ENCODE data around the gene TCF7L1. TPM values are rescaled to one million over a fixed set of nuclear protein-coding genes. Genes with fewer than 3 reads are reported as not detected.
A peak's percentile ranks its signal among the peaks of the same experiment; 100 is the strongest.

TCF7L1 gene
- total and polyA plus RNA-seq, 2 of the 13 experiments (the other 11 are each of a cell fraction or from before 2014, with no cell fraction given), result 0.04 to 0.15 TPM

DNA sequence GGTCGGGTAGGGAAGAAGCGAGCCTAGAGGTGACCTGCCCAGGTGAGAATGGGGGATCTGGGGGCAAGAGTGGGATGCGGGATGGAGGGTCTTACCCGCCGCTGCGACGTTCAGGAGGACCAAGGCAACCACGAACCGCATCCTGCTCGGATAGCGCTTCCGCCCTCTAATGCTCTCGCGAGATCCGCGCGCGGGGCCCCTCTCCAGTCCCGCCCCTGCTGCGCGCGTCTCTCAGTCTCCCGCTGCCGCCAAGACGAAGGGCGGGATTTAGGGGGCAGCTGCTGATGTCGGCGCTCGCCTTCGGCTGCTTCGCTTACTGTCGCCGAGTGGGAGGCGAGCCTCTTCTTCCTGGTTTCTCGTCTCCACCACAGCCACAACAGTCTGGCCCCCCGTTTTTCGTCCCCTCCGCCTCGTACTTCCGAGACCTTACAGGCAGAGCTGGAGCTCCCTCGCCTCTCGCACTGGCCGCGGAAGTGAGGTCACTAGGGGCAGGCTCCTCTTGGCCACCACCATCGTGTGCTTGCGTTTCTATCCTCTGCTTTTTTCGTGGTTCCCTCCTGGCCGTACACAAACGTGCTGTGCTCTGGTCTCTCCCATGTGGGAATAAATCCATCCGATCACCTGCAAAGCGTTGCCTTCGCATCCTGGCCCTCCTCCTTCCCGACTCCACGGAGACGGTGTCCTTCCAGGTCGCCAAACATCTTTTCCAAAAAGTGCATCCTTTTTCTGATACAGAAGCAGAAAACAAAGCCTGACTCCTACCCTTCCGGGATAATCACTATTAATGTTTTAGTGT, 194.8 kb downstream of the TCF7L1 start, which contains the start of gene TGOLN2 (continued):
- peak; percentile 76; the same call in 1 of the 2 replicates for TF ChIP-seq KLF15 (CRISPR knock-in tag; IDR thresholded peaks at IDR 0.05; ENCODE audit: borderline replicate concordance)
- TF ChIP-seq ZNF446 (CRISPR knock-in tag; IDR thresholded peaks at IDR 0.05), result peak; percentile 94
- TF ChIP-seq ZBTB3 (CRISPR knock-in tag; IDR thresholded peaks at IDR 0.05; ENCODE audit: borderline replicate concordance, low read depth), result 0 out of 2 replicates have a peak, but pooled peaks have one; percentile 73
- peak; percentile 95 for TF ChIP-seq NFKBIZ (CRISPR knock-in tag; IDR thresholded peaks at IDR 0.05)
- peak; percentile 94 for TF ChIP-seq SALL2 (CRISPR knock-in tag; IDR thresholded peaks at IDR 0.05)
- TF ChIP-seq NKX3-1 (CRISPR knock-in tag; IDR thresholded peaks at IDR 0.05), result peak; percentile 97
- TF ChIP-seq ZSCAN30 (CRISPR knock-in tag; IDR thresholded peaks at IDR 0.05), result 0 out of 2 replicates have a peak, but pooled peaks have one; percentile 74
- TF ChIP-seq, protein P1, sequence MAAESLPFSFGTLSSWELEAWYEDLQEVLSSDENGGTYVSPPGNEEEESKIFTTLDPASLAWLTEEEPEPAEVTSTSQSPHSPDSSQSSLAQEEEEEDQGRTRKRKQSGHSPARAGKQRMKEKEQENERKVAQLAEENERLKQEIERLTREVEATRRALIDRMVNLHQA (CRISPR knock-in tag; IDR thresholded peaks at IDR 0.05), result 0 out of 2 replicates have a peak, but pooled peaks have one; percentile 11
- TF ChIP-seq, protein P2, sequence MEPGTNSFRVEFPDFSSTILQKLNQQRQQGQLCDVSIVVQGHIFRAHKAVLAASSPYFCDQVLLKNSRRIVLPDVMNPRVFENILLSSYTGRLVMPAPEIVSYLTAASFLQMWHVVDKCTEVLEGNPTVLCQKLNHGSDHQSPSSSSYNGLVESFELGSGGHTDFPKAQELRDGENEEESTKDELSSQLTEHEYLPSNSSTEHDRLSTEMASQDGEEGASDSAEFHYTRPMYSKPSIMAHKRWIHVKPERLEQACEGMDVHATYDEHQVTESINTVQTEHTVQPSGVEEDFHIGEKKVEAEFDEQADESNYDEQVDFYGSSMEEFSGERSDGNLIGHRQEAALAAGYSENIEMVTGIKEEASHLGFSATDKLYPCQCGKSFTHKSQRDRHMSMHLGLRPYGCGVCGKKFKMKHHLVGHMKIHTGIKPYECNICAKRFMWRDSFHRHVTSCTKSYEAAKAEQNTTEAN (CRISPR knock-in tag; conservative IDR thresholded peaks at IDR 0.05), result peak; percentile 89
- TF ChIP-seq, protein P3, sequence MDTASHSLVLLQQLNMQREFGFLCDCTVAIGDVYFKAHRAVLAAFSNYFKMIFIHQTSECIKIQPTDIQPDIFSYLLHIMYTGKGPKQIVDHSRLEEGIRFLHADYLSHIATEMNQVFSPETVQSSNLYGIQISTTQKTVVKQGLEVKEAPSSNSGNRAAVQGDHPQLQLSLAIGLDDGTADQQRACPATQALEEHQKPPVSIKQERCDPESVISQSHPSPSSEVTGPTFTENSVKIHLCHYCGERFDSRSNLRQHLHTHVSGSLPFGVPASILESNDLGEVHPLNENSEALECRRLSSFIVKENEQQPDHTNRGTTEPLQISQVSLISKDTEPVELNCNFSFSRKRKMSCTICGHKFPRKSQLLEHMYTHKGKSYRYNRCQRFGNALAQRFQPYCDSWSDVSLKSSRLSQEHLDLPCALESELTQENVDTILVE (CRISPR knock-in tag; IDR thresholded peaks at IDR 0.05), result peak; percentile 94
- TF ChIP-seq ZNF513 (CRISPR knock-in tag; conservative IDR thresholded peaks at IDR 0.05), result no peak
- TF ChIP-seq SIX4 (CRISPR knock-in tag; IDR thresholded peaks at IDR 0.05), result peak; percentile 53; the same call in 1 of the 2 replicates
- peak; percentile 97; the same call in 1 of the 2 replicates for TF ChIP-seq ZBTB42 (CRISPR knock-in tag; IDR thresholded peaks at IDR 0.05)
- peak; percentile 96 for TF ChIP-seq ZNF709 (CRISPR knock-in tag; IDR thresholded peaks at IDR 0.05)
- TF ChIP-seq, protein P4, sequence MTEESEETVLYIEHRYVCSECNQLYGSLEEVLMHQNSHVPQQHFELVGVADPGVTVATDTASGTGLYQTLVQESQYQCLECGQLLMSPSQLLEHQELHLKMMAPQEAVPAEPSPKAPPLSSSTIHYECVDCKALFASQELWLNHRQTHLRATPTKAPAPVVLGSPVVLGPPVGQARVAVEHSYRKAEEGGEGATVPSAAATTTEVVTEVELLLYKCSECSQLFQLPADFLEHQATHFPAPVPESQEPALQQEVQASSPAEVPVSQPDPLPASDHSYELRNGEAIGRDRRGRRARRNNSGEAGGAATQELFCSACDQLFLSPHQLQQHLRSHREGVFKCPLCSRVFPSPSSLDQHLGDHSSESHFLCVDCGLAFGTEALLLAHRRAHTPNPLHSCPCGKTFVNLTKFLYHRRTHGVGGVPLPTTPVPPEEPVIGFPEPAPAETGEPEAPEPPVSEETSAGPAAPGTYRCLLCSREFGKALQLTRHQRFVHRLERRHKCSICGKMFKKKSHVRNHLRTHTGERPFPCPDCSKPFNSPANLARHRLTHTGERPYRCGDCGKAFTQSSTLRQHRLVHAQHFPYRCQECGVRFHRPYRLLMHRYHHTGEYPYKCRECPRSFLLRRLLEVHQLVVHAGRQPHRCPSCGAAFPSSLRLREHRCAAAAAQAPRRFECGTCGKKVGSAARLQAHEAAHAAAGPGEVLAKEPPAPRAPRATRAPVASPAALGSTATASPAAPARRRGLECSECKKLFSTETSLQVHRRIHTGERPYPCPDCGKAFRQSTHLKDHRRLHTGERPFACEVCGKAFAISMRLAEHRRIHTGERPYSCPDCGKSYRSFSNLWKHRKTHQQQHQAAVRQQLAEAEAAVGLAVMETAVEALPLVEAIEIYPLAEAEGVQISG (CRISPR knock-in tag; IDR thresholded peaks at IDR 0.05), result peak; percentile 94
- TF ChIP-seq KLF13 (CRISPR knock-in tag; IDR thresholded peaks at IDR 0.05), result peak; percentile 89; the same call in 1 of the 2 replicates
- TF ChIP-seq TBX2 (CRISPR knock-in tag; IDR thresholded peaks at IDR 0.05; ENCODE audit: borderline replicate concordance), result peak; percentile 94
- TF ChIP-seq ZFYVE20 (CRISPR knock-in tag; IDR thresholded peaks at IDR 0.05; ENCODE audit: borderline replicate concordance, low read depth), result peak; percentile 87; the same call in 1 of the 2 replicates
- TF ChIP-seq STAG1 (CRISPR knock-in tag; IDR thresholded peaks at IDR 0.05), result peak; percentile 32; the same call in 1 of the 2 replicates

All from HepG2 (cell line).